ENCODE measurements around the gene PRDM16.

Gene PRDM16

GRCh38 chr1:3111348-3112021 is 42.5 kb downstream of the PRDM16 start:
- no peak for DNase-seq

- no peak for DNase-seq
Observed at GRCh38 chr1:3112526-3112925, 43.5 kb downstream of the PRDM16 start.

- no peak for DNase-seq
Observed at GRCh38 chr1:3113047-3113740, 44.2 kb downstream of the PRDM16 start.

GRCh38 chr1:3113741-3114056 is 44.7 kb downstream of the PRDM16 start:
- no peak for DNase-seq

GRCh38 chr1:3114131-3114744 is 45.2 kb downstream of the PRDM16 start:
- no peak for DNase-seq

GRCh38 chr1:3114846-3115245 is 45.8 kb downstream of the PRDM16 start:
- DNase-seq, result no peak

- no peak for DNase-seq
Observed at GRCh38 chr1:3115275-3116149, 46.5 kb downstream of the PRDM16 start.

GRCh38 chr1:3116150-3116510 is 47.1 kb downstream of the PRDM16 start:
- DNase-seq, result no peak

- no peak for DNase-seq
Observed at GRCh38 chr1:3116560-3116959, 47.6 kb downstream of the PRDM16 start.

- DNase-seq, result no peak
Observed at GRCh38 chr1:3117879-3118278, 48.9 kb downstream of the PRDM16 start.

- DNase-seq, result no peak
Observed at GRCh38 chr1:3119061-3119460, 50.1 kb downstream of the PRDM16 start.

- no peak for DNase-seq
Observed at GRCh38 chr1:3119725-3120124, 50.7 kb downstream of the PRDM16 start.

- DNase-seq, result no peak
Observed at GRCh38 chr1:3120140-3120539, 51.1 kb downstream of the PRDM16 start.

GRCh38 chr1:3120994-3121393 is 52.0 kb downstream of the PRDM16 start:
- DNase-seq, result no peak

GRCh38 chr1:3121401-3122210 is 52.6 kb downstream of the PRDM16 start:
- DNase-seq, result no peak

- DNase-seq, result no peak
Observed at GRCh38 chr1:3122311-3122710, 53.3 kb downstream of the PRDM16 start.

- no peak for DNase-seq
Observed at GRCh38 chr1:3124246-3124645, 55.2 kb downstream of the PRDM16 start.

GRCh38 chr1:3125078-3125477 is 56.1 kb downstream of the PRDM16 start:
- DNase-seq, result no peak

- no peak for DNase-seq
Observed at GRCh38 chr1:3125546-3126368, 56.8 kb downstream of the PRDM16 start.

- no peak for DNase-seq
Observed at GRCh38 chr1:3126756-3127678, 58.0 kb downstream of the PRDM16 start.

GRCh38 chr1:3127738-3128137 is 58.7 kb downstream of the PRDM16 start:
- no peak for DNase-seq
